NCI-H460 (cell line): ENCODE measurements around the gene GADD45A. TPM values are rescaled to one million over a fixed set of nuclear protein-coding genes. Genes with fewer than 3 reads are reported as not detected.
"Not testable (repeated sequence)": the region's sequence is repeated elsewhere in the genome, so short reads cannot be mapped to it uniquely, and the experiment has no call there.

Source experiments
- DNase-seq: peaks from one replicate; pipeline ENCODE4 v3.0.0-alpha.2; 2016; ENCODE audit warnings: low read depth; ENCODE audit errors: extremely low read depth
- total RNA-seq: library from RNA; depleted of rRNA; stranded (reverse); fragments of >200 nt; shearing (Covaris generic); gene quantifications from 2 replicates; pipeline ENCODE4 v1.2.3, GENCODE V29; 2014

Gene GADD45A
- total RNA-seq, 1 experiment from 2014 or later, result 124 TPM

DNA sequence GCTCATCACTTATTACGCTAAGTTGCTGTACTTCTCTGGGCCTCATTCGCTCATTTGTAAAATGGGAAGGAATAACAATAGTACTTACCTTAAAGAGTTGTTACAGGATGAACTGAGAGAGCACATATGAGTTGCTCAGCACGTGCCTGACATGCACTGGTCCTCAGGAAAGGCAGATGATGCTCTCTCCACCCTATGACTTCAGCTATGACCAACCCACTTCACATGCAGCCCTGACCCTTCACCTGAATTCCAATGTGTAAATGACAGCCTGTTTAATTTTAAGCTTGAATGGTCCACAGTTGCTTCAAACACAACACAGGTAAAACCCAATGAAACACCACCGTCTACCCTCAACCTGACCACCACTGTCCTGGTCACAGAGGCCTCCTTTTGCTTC is 32.9 kb downstream of the GADD45A start:
- DNase-seq, result no peak

- no peak for DNase-seq
These were observed 34.6 kb downstream of the GADD45A start for GRCh38 chr1:67719329-67720196.

DNA sequence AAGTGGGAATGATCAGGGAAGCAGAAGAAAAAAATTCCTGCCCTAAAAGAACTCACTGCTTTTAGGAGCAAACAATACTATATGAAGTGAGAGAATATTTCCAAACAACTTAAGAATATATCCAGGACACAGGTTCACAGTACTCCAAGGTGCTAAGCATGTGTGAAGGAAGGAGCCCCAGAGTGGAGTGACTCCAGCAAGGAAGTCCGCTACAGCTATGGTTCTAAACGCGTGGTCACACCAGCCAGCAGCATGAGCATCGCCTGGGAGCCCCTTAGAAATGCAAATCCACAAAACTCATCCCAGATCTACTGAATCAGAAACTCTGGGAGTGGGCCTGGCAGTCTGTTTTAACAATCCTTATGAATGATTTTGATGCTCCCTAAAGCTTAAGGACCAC is 36.1 kb downstream of the GADD45A start:
- no peak for DNase-seq

DNA sequence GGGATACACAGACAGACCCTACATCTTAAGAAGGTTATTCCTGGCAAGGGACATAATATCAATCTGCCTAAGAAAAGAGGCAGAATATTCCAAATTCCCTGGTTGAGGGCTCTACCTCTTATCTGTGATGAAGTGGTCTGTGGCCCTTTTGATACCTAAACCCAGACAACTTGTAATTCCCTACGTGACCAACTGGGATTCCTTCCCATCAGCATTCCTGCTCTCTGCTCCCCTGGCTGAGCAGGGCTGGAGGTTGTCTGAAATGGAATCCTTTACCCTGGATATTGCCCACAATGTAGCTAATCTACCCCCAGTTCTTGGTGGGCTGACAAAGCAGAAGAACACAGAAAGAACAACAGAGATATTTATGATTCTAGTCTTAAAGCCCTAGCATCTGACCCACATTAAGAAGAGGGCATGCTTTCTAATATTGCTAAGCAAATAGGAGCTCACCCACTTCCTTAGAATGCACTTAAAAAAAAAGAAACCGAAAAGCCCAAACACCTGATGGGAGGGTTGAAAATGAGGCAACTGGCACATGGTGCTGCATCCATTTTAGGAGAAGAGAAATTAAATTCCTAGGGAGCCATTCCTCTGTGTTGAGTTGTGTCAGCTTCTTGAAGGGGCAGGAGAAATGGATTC is 36.8 kb downstream of the GADD45A start:
- DNase-seq, result no peak

DNA sequence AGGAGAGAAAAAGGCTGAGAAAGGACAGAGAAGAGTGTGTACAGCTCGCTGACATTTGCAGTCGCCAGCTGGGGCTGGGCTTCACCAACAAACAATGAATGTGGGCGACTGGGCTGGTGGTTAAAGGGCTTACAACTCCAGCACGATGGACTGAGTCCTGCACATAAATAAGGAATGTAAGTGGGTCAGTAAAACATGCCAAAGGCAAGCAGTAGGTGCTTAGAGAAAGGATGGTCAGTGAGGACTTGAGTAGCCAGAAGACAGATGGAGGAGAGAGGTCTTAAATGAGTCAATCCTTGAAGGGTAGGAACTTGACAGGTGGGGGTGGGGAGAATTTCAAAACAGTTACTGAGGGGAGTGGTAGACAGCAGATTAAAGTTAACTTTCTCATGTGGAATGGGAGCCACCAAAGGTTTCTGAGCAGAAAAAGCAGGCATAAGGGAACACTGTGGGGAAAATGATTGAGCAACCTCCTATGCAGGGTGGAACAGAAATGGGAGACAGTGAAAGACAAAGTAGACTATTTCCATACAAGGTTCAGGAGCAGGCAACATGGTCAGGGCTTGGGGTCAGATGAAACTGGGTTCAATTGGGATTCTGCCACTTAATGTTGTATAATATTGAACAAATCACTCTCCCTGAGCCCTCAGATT is 37.4 kb downstream of the GADD45A start:
- DNase-seq, result no peak

- DNase-seq, result no peak
These were observed 38.1 kb downstream of the GADD45A start for GRCh38 chr1:67723126-67723525.

- no peak for DNase-seq
These were observed 38.6 kb downstream of the GADD45A start for GRCh38 chr1:67723620-67724019.

DNA sequence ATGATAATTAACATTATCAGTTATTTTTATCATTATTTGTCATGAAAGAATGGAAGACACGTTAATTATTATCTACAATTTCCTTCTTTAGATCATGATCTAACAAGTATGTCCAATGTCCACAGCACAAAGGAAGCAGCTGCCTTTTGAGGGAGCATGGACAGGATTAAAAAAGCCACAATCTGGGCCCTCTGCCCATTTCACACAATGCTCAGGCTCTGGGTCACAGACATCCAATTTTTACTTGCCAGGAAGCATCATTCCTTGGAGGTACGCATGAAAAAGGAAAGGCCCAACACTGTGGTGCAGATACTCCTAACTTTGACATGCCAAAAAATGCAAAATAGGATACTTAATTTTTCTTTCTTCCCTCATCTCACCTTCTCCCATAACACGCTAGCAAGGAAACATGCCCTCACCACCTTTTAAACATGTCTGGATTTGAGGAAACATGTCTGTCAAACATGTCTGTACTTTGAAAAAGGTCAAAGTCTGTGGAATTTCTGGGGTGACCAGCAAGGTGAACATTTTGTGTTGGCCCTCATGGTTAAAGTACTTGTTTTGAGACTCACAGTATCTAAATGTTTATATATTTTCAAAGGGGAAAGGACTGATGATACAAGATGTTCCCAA is 40.0 kb downstream of the GADD45A start:
- DNase-seq, result no peak

DNA sequence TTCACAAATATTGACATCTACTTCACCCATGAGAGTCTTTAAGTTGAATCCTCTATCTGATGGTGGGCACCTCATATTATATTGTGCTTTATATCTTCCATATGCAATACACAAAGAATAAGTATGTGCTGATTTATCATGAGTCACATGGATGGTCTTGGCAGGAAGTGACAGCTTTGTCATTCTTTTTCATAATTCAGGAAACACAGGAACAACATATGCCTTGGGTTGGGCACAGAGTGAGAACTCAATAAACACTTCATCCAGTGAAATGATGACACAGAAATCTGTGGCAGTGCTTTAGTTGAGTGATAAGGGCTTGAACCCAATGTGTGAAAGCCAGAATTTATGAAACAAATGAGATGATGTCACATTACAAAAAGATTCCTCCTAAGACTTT is 41.2 kb downstream of the GADD45A start:
- no peak for DNase-seq

DNA sequence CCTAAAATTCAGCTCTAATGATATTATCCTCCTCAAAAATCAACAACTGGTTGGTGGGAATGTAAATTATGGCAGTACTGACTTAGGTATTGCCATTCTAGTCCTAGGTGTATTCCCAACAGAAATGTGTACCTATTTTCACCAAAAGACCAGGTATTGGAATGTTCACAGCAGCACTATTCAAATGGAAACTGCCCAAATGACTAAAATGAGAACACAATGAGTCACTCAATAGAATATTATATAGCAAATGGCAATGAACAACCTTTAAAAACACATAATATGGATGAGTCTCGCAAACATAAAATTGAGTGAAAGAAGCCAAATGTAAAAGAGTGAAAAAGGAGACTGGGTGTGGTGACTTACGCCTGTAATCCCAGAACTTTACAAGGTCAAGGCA is 44.9 kb downstream of the GADD45A start:
- no peak for DNase-seq

- not testable (repeated sequence) for DNase-seq
These were observed 45.3 kb downstream of the GADD45A start for GRCh38 chr1:67730312-67730711.

DNA sequence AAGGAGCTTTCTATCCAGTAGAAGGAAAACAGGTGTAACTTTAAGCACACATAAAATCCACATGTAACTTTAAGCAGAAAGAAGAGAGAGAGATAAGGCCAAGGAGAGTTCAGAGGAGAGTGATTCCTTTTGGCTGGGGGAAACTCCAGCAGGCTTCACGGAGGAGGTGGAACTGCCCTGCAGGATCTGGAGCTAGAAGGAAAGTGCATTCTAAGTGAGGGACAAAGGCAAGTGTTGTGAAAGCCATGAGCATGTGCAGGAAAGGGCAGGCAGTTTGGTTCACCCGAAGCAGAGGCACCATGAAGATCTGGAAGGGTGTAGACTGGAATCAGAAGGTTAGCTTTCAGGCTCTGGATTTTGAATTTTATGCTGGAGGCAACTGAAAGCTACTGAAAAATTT is 46.3 kb downstream of the GADD45A start:
- no peak for DNase-seq

DNA sequence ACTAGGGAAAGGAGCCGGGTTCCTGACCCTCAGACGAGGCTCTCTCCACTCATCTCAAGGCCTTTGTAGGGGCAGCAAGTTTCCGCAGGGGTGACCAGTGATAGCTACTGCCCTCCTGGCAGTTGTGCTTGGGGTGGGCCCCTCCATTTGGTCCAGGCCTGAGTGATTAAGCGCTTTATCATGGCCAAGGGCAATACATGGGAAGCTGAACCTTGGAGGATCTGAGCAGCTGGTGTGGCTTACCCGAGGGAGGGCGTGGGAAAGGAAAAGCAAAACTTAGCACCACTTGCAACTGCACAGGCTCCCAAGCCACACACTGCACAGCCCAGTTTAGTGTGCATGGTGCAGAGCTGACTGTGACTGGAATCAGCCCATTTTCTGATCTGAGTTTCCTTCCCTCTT is 47.8 kb downstream of the GADD45A start:
- DNase-seq, result no peak

GRCh38 chr1:67733681-67734322 is 48.8 kb downstream of the GADD45A start:
- DNase-seq, result no peak

DNA sequence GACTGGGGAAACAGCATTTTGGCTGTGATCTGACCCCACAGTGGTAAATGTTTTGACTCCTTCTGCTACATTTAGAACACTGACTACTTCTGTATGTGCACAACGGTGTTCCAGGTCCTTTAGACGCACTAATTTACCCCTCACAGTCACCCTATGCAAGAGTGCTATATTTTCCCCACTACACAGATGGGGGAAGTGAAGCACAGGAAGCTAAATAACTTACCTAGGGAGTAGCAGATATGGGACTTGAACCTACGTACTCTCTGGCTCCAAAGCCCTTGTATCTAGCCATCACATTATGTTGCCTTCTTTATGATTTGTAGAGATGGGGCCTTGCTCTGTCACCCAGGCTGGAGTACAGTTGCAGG is 49.3 kb downstream of the GADD45A start:
- DNase-seq, result no peak

- no peak for DNase-seq
These were observed 50.2 kb downstream of the GADD45A start for GRCh38 chr1:67735206-67735605.

DNA sequence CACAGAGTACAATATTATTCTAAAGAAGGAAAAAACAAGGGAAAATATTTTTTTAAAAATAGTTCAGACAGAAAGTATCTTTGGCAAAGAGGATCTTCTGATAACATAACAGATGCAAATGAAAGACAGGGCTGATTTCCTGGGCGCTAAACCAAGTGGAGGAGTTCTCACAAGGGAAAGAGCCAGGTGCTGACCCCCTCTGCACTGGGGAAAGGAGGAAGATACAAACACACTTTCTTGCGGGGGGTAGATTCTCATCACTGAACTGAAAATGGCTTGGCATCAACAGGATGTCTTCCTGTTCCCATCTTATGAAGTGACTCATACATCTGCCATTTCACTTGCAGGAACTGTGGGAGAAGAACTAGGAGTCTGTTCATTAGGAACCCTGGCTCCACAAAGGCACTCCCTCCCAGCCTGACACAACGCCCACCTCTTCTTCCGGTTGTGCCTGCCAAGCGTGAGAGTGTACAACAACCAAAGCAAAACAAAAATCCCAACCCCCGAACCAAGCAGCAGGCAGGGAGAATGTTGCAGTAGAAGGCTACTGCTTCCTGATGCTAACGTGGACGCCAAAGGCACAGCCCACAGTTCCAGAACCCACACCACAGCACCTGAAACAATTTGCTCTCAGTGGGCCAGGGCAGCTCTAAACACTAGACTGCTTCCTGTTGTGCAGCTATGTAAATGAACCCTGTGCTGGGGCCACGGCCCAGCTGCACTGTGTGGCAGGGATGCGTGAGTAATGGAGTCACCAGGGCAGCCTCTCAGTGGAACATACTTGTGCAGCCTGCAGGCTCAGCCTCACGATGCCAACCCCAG is 51.0 kb downstream of the GADD45A start:
- DNase-seq, result no peak

DNA sequence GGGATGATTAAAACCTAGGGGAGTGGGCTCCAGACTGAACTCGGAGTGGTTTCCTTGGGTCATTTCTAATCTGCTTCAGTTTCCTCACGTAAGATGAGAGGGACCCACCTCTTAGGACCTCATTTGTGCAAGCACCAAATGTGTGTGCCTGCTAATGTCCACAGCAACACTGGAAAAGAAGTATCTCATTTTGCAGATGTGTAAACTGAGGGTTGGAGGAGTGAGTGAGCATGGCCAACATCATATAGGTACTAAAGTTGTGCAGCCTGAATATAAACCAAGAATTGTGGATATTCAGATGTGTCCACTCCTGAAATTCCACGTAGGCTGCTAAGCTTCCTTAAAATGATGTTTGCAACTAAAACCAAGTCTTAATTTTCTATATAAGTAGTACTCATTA is 51.7 kb downstream of the GADD45A start:
- DNase-seq, result no peak

- no peak for DNase-seq
These were observed 52.9 kb downstream of the GADD45A start for GRCh38 chr1:67737875-67738274.
